MM.1S (cell line): ENCODE measurements around the gene ALS2.

Experiments
- CTCF ChIP-seq: fragments of 300-600 bp; sonication (generic); IDR thresholded peaks from 2 replicates; pipeline ENCODE4 v1.5.1; 2016; ENCODE audit warnings: antibody characterized with exemption, low read length, mixed read lengths
- EZH2 ChIP-seq: fragments of 300-600 bp; sonication (generic); optimal IDR thresholded peaks from 2 replicates; pipeline ENCODE3; 2017; ENCODE audit warnings: low read depth, mild to moderate bottlenecking, antibody characterized with exemption, low read length, mixed read lengths
- EZH2phosphoT487 ChIP-seq: fragments of 300-600 bp; sonication (generic); IDR thresholded peaks from 2 replicates; pipeline ENCODE4 v1.6.1; 2018; ENCODE audit warnings: antibody characterized with exemption, low read length

DNA sequence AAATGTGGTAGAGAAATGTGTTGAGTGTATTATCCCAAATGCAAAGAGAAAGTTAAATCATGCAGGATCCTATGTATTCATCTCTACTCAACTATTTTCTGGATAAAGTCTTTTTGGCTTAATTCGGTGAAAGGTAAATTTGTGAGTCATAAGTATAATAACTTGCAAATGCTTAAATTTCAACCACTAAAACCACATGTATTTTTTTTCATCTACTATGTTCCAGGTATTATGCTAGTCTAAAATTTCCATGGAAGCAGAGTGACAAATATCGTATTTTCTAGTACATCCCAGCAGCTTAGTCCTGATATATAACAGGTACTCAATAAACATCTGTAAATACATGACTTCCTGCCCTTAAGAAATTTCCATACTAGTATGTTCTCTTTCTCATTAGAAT is 6.2 kb downstream of the ALS2 start:
- TF ChIP-seq CTCF: no peak
- no peak for TF ChIP-seq EZH2
- TF ChIP-seq EZH2phosphoT487: no peak
